Activated naive CD4-positive, alpha-beta T cell treated with Interleukin-2 at 50 U/mL for 16 hours (primary cell): ENCODE data around the gene LGI1.

Source experiments
- DNase-seq: peaks from one replicate; pipeline ENCODE4 v3.0.0-alpha.2; 2020

Gene LGI1

DNA sequence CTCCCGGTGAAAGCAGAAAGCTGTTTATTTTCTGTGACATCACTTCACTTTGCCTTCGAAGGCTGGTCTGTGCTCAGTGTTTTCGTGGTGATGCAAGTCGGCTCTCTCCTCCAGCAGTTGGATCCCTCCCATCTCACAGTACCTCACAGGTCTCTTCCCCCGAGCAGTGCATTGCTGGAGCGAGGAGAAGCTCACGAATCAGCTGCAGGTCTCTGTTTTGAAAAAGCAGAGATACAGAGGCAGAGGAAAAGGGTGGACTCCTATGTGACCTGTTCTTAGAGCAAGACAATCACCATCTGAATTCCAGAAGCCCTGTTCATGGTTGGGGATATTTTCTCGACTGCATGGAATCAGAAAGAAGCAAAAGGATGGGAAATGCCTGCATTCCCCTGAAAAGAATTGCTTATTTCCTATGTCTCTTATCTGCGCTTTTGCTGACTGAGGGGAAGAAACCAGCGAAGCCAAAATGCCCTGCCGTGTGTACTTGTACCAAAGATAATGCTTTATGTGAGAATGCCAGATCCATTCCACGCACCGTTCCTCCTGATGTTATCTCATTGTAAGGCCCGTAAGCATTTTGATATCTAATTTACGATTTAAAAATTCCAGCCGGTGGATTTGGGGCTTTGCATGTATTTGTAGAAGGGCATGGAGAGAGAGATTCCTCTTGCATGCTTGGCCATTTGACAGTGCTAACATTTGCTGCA lies at the start of gene LGI1:
Gene LGI1 (plus strand): TSS at position 136 of the 707 bp plus-strand sequence. CDS start 209 bp downstream, at position 345.
- no peak for DNase-seq

DNA sequence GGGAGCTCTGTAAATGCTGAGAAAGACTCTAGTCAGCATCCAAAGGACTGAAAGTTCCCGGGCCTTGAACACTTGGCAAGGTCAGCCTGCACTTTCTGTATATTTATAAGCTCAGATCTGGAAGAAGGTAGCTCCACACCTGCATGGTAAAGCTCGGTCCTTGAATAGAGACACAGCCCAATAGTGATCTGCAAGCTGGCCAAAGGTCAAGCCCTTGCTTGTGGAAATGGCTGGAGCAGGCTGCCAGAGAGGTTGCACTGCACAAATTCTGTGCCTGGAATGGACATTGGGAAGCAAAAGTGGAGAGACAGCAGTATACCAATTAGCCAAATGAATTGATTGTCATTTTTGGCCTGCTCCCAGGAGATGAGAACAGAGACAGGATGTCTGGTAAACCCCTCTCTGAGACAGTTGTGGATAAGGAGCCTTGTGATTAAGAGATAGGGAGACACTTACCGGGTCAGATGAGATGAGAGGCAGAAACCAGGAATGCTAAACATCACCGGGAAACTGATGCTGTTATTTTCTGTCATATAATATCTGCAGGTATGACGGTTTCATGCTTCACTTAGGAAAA lies 47.3 kb upstream of the LGI1 start:
- DNase-seq = no peak

DNA sequence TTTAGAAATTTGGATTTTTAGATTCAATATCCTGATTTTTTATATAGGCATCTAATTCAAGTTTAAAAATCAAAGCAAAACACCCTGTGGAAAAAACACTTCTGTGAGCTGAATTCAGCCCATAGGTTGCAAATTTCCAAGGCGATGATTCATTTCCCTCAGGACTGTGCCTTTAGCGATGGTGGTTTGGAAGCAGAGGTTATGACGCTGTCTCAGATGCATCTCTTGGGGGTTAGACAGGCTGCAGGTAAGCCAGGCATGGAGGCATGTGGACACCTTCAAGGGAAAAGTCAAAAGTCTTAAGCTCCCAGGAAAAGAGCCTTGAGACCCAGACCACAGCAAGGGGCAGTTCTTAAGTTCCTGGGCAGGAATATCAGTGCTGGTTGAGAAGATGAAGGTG lies 45.8 kb upstream of the LGI1 start:
- DNase-seq = no peak

DNA sequence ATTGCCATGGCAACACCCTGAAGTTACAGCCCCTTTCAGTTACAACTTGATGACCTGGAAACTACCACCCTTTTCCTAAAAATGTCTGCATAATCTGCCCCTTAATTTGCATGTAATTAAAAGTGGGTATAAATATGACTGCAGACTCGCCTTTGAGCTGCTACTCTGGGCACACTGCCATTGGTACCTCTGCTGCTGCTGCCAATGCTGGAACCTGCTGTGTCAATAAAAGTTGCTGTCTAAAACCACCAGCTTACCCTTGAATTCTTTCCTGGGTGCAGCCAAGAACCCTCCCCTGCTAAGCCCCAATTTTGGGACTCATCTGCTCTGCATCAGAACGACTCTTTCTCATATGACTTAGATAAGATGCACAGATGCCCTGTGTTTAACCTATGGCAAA lies 45.1 kb upstream of the LGI1 start:
- DNase-seq = no peak

DNA sequence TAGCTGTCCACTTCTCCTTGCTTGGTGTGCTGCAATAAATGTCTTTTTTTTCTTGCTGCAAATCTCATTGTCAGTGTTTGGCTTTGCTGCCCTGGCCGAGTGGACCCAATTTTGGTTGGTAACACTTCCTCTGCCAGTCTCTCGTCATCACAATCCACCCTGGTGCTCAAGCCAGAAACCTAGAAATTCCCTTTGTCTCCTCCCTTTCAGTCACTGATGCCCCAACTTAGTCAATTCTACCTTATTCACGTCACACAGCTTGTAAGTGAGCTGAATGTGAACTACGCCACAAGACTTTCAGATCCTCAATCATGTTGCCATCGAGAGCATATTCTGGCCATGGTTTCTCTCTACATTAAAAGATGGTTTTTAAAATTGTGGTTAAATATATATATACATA lies 42.4 kb upstream of the LGI1 start:
- no peak for DNase-seq

DNA sequence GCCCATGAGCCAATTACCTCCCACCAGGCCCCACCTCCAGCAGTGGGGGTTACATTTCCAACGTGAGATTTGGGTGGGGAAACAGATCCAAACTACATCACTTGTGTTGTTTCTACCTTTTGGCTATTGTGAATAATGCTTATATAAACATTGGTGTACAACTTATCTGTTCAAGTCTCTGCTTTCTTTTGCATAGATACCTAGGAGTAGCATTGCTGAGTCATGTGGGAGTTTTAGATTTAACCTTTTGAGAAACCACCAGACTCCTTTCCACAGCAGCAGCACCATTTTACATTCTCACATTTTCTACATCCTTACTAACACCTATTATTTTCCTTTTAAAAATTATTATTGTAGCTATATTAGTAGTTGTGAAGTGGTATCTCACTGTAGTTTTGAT lies 41.0 kb upstream of the LGI1 start:
- DNase-seq = no peak

DNA sequence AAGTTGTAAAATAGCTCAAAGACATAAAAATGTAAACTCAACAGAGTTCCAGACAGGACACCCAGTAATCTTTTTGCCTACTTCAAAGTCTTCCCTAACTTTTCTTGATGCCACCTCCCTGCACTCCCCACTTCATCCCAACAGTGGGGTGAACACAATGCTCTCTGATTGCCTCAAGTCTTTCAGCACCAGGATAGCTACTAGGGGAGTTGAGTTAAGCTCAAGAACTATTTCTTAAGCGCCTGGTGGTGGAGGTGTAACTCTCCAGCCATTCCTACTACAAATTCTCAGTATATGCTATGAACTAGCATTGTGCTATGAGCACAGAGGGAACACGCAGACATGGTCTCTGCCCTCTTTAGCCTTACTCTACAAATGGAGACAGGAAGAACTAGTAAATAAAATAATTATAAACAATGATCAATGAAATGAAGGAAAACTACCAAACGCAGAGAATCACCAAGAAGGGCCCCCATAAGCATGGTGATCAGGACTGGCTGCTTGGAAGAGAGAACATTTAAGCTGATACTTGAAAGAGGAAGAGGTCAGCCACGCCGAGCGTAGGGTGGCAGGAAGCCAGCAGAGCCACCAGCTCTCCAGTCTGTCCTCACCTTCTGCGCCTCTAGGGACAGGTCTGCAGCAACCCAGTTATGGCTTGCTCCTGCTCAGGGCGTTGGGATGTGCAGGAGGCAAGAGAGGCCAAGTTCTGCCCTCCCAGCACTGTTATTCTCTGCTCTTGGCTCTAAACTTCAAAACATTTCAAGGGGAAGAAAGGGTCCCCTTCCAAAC lies 38.6 kb upstream of the LGI1 start:
- DNase-seq = no peak

DNA sequence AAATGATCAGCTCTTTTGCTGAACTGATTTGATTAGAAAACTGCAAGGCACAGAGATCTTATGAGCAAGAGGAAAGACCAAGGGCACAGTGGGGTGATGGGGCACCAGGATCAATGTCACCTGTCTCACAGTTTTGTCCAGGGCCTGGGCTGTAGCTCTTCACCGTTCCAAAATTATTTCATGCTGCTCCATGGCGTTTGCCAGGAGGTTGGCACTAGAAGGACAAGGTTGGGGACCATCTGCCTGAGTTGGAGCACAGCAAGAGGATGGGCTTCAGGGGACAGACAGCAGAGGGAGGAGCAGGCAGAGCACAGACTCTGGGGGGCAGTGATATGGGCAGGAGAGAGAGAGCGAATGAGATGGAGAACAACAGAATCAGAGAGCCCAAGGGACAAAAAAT lies 37.8 kb upstream of the LGI1 start:
- no peak for DNase-seq

DNA sequence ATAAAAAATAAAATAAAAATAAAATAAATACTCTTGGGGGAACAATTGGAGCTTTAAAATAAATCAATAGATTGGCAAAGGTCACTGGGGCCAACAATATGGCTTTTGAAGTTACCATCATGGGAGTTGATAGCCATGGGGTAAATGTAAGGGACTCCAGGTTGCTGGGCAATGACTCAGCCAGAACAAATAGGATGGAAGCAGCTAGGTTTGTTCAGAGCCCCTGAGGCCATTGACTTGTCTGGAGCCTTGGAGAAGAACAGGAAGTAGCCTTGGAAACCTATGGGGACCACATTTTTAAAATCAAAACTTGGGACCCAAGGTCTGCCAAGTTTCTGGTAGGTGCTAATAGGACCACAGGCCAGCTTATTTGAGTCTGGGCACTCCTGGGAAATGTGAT lies 35.2 kb upstream of the LGI1 start:
- DNase-seq = no peak

DNA sequence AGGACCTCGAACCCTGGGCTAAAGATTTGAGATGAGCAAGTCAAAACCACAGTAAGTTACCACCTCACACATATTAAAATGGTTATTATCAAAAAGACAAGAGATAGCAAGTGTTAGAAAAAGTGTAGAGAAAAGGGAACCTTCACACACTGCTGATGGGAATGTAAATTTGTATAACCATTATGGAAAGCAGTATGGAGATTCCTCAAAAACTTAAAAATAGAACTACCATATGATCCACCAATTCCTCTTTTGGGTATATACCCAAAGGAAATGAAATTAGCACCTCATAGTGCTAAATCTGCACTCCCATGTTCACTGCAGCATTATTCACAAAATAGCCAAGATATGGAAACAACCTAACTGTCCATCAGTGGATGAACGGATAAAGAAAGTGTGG lies 34.6 kb upstream of the LGI1 start:
- no peak for DNase-seq

DNA sequence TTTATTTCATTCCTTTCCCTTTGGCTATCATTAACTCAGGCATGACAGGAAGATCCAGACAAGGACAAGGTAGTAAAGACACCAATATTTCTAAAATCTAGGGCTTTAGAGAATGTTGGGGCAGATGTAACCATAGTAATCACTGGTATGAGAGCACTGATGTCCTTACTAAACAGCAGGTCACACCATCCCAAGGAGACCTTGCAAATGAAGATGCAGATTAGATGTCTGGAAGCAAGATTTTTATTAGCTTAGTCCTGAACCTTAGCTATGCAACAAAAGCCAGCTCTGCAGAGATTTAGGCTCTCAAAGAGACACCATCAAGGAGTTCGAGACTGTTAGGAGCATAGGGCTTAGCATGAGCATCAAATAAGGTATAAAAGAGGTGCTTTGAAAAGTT lies 31.7 kb upstream of the LGI1 start:
- no peak for DNase-seq

DNA sequence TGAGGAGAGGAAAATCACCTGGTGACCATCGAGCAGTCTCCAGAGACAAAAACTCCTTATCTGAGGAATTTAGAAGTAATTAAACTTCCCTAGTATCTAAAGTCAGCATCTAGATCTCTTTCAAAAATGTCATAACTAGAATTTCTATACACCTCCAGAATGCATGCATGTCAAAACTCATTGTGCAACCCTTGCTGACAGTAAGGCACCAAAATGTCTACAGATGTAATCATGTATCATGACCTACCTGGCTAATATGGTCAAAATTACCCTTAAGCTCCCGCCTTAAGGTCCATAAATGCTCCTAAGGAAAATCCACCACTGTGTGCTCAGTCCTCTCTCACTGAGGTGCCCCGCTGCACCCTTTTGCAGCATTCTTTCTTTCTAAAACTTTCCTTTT lies 16.4 kb upstream of the LGI1 start:
- no peak for DNase-seq

DNA sequence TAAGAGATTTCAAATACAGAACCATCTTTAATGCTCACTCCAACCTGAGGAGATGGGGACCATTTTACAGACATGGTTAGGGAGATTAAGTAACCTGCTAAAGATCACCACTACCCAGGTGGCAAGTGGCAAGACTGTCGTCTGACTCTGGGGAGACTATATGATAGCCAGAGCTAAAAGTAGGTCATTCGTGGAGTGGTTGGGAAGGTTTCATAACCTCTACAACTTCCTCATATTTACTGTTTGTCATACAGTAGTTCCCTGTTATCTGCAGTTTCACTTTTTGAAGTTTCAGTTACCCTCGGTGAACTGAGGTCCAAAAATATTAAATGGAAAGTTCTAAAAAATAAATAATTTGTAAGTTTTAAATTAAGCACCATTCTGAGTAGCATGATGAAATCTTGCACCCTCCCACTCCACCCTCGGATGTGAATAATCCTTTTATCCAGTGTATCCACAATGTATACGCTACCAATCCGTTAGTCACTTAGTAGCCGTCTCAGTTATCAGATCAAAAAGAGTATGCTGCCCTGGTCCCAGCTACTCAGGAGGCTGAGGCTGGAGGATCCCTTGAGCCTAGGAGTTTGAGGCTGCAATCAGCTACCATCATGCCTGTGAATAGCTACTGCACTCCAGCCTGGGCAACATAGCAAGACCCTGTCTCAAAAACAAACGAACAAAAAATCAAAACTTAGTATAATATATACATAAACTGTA lies 14.9 kb upstream of the LGI1 start:
- DNase-seq = no peak

DNA sequence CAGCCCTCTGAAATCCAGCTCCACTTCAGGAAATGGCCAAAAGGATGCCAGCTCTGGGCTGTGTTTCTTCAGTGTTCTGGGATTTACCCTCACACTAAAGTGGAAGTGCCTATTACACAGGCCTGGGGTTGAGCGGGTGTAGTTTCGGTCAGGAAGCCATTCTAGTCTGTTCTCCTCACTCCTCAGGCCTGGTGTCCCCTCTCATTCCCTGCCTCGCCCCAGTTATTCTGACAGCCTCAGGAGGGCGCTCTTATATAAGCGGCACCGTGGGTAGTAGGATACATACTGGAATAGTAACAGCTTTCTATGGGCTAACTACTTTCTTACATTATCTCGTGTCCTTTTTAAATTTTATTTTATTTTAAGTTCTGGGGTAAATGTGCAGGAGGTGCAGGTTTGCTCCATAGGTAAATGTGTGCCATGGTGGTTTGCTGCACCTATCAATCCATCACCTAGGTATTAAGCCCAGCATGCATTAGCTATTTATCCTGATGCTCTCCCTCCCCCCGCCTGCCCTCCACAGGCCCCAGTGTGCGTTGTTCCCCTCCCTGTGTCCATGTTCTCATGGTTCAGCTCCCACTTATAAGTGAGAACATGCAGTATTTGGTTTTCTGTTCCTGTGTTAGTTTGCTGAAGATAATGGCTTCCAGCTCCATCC lies 12.2 kb upstream of the LGI1 start:
- no peak for DNase-seq

DNA sequence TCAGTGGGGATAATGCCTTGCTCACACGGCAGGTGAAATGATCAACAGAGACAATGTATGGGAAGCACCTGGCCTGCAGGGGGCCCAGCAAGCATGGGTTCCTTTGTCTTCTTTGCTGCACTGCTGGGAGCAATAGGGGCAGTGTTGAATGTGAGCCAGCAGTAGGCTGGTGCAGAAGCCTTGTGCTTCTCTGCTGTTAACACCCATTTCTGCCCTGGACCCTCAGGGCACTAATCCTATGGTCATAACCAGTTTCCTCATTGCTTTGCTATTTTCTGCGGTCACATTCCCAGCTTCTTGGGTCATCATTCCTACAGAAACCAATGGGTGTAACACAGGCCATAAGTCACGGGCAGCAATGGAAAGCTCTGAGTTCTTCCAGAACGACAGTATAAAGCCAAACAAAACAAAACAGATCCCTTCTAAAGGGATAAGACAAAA lies 10.9 kb upstream of the LGI1 start:
- no peak for DNase-seq

DNA sequence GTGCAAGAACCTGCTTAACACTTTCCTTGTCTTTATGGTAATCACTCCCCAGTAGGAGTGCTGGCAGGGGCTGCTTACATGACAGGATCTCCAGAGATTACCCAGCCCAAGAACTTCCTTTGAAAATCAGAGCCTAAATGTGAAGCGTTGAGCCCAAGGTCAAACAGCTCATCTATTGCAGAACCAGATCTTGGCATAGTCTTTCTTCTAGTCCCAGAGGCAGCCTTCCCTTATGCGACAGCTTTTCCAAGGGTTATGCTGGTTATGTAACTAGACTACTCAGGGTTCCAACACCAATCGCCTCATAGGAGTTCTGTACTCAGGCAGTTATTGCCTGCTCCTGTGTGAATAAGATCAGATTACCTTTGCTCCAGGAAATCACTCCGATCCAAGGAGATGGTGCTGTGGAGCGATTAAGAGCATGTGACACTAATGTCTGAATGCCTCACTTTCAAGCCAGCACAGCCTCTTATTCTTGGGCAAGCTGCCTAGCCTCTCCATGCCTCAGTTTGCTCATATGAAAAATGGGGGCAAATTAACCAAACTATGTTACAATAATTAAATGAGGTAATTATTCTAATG lies 8.4 kb upstream of the LGI1 start:
- DNase-seq = no peak

DNA sequence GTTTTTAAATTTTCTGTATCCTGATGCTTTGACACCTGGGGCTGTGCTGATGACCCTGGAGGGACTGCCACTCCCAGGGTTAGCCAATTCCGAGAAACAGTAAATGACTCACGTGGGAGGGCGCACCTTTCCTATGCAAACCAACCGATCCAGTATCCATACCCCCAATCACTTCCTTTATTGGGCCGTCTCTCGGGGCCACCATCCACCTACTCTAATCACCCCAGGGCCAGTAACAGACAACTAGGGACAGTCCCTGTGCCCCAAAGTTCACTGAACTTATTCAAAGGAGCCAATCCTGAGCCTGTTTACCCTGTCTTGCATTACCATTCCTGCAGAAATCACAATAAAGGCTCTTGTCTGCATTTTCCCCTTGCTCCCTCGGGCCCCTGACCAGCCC lies 6.6 kb upstream of the LGI1 start:
- DNase-seq = no peak

DNA sequence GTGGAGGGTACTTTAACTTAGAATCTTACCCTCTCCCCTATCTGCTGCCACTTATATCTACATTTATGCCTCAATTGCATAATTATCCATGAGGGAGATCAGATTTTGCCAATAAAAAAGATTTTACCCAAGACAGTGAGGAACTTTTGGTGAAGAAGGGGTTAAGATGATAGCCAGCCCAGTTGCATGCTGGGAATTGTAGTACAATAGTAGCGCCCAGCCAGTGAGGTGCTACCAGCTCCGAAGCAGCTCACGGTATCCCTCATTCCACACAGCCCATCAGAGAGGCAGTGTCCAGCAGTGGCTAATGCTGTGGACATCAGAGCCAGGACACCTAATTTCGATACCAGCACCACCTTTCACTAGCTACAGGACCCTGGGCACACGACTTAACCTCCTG lies 5.9 kb upstream of the LGI1 start:
- no peak for DNase-seq

DNA sequence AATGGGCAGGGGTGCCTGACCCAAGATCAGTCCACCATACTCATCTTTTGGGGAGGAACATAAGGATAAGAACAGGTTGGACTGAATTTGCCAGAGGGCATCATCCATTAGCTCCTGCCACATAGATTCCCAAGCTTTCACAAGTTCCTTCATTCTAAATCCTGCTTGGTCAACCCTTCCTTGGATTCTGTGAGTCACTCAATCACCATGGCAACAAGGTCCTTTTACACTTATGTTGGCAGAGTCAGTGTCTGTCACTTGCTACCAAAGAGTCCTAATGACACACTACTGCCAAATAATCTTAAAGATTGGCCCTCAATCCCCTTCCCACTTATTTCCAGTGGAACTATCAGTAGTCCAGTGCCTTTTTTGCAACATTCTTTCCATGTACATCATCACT lies 5.0 kb upstream of the LGI1 start:
- DNase-seq = no peak

DNA sequence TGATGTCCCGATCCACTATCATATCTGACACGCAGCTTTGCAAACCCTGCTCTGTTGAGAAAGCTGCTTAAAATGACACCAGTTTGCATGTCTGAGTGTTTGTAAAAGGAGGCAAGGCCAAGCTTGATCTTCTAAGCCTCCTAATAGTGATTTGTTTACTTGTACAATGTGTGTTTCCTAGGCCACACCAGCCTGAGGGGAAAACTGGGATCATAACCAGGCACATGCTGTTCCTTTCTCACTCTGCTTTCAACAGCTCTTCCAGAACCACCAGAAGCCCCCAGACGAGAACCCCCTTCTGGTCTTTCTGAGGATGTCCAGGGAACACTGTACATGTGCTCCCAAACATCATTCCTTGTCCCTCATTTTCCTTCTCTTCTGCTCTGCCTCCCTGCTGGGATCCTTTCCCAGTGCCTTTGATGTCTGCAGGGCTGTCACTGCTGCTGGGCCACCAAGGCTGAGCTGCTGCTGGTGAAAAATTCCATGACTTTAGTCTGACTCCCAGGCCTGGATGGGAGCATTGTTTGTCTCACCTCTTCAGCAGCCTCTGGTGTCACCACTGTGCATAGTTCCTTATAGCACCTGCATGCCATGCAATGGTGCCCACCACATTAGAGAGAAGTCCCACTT lies 4.0 kb upstream of the LGI1 start:
- no peak for DNase-seq

DNA sequence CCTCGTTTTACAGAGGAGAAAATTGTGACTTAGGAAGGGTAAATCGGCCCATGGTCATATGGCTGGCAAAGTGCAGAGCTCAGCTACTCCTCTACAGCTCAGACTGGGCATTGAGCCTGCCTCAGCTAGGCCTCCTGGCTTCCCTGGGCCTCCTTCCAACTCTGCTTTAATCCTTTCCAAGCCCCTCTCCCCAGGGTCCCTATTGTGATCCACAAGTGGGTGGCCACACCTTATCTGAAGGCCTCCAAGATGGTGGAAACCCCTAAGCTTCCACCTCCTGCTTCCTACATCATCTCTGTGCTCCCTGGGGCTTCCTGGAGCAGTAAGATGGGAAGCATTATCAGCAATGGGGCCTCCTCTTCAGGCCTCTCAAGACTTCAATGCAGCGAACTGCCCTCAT lies 3.0 kb upstream of the LGI1 start:
- no peak for DNase-seq

DNA sequence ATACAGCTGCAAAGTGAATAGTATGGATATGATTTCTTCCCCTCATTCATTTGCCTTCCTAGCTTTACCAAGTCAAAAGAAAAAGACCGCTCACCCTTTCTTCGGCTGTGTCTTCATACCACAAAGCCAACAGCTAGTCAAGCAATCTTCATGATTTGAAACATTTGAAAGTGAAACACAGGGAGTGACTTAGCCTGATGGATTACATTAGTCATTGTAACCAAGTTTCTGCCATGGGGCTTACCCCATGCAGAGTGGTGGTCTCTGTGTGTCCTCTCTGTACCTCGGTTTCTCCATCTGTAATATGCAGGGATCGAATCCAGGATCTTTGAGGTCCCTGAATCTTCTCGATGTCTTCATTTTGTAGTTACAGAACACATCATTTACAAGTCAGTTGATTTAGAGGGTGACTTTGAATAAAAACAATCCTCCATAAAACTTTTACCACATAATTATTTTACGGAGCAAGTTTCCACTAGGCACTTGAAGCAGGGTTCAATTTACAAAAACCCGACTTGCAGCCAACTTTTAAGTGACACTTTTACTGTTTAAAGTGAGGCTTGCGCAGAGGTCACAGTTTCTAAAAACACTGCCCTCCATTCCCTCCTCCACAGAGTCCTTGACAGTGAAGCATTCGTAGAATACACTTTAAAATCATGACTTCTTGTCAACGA lies 2.2 kb upstream of the LGI1 start:
- DNase-seq = no peak
